DOHH2 (cell line): Measurements from ENCODE around the gene AP3D1.

Source experiments
- EZH2phosphoT487 ChIP-seq: fragments of 200-600 bp; sonication (generic); IDR thresholded peaks from 2 replicates; pipeline ENCODE4 v1.6.1; 2017; ENCODE audit warnings: borderline replicate concordance, mild to moderate bottlenecking, antibody characterized with exemption, low read length, moderate library complexity, mixed read lengths
- TF ChIP-seq, protein P1 (sequence below): fragments of 200-600 bp; sonication (generic); IDR thresholded peaks from one replicate; pipeline ENCODE4 v1.5.1; 2014; ENCODE audit warnings: antibody characterized with exemption, mild to moderate bottlenecking, low read depth, low read length; ENCODE audit not compliant: poor library complexity, severe bottlenecking

DNA sequence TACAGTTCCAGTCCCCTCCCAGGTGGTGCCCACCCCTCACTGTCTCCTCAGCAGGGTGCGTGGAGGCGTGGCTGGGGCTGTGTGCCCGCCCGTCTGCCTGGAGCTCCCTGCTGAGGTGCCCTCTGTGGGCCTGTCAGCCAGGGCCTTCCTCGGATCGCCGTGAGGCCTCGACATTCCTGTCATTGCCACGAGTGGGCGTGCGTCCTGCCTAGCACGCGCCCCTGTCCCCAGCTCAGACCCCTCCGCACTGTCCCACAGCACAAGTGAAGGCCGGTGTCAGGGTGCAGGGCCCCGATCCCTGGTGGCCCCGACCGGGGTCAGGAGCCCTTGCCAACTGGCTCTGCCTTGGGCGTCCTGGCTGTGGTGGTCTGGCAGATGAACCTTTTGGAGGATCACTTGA lies 44.5 kb upstream of the AP3D1 start:
- TF ChIP-seq, protein P1, sequence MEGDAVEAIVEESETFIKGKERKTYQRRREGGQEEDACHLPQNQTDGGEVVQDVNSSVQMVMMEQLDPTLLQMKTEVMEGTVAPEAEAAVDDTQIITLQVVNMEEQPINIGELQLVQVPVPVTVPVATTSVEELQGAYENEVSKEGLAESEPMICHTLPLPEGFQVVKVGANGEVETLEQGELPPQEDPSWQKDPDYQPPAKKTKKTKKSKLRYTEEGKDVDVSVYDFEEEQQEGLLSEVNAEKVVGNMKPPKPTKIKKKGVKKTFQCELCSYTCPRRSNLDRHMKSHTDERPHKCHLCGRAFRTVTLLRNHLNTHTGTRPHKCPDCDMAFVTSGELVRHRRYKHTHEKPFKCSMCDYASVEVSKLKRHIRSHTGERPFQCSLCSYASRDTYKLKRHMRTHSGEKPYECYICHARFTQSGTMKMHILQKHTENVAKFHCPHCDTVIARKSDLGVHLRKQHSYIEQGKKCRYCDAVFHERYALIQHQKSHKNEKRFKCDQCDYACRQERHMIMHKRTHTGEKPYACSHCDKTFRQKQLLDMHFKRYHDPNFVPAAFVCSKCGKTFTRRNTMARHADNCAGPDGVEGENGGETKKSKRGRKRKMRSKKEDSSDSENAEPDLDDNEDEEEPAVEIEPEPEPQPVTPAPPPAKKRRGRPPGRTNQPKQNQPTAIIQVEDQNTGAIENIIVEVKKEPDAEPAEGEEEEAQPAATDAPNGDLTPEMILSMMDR = no peak
- no peak for TF ChIP-seq EZH2phosphoT487
